HepG2 (cell line): ENCODE results near the gene EVA1A. TPM values are rescaled to one million over a fixed set of nuclear protein-coding genes. Genes with fewer than 3 reads are reported as not detected.

Source experiments
- ARNT ChIP-seq: fragments of 450-650 bp; IDR thresholded peaks from 2 replicates; pipeline ENCODE4 v1.6.1; 2017
- CERS6 ChIP-seq: sonication (generic); formaldehyde crosslinking; IDR thresholded peaks from 2 replicates; pipeline ENCODE4 v1.5.0; 2020; ENCODE audit warnings: missing genetic modification reagents
- DR1 ChIP-seq: sonication (generic); formaldehyde crosslinking; IDR thresholded peaks from 2 replicates; pipeline ENCODE4 v1.8.0; 2021; ENCODE audit warnings: mild to moderate bottlenecking, missing genetic modification reagents, inconsistent platforms
- FIP1L1 ChIP-seq: fragments of 200-400 bp; formaldehyde crosslinking; IDR thresholded peaks from 2 replicates; pipeline ENCODE4 v1.6.1; 2018; ENCODE audit warnings: low read depth, mild to moderate bottlenecking, low read length, moderate library complexity, borderline replicate concordance; ENCODE audit not compliant: insufficient read depth
- MNT ChIP-seq: fragments of 450-650 bp; IDR thresholded peaks from 2 replicates; pipeline ENCODE4 v1.6.1; 2016
- MYC ChIP-seq: sonication (generic); formaldehyde crosslinking; IDR thresholded peaks from 2 replicates; pipeline ENCODE4 v1.9.0; 2021; ENCODE audit warnings: missing genetic modification reagents, borderline replicate concordance
- PRDM15 ChIP-seq: sonication (generic); formaldehyde crosslinking; IDR thresholded peaks from 2 replicates; pipeline ENCODE4 v1.4.0; 2020; ENCODE audit warnings: missing genetic modification reagents
- PREB ChIP-seq: sonication (generic); formaldehyde crosslinking; IDR thresholded peaks from 2 replicates; pipeline ENCODE4 v1.4.0; 2020; ENCODE audit warnings: missing genetic modification reagents
- TERF1 ChIP-seq: sonication (generic); formaldehyde crosslinking; IDR thresholded peaks from 2 replicates; pipeline ENCODE4 v1.8.0; 2022; ENCODE audit warnings: mild to moderate bottlenecking, missing genetic modification reagents, moderate library complexity
- ZEB1 ChIP-seq: IDR thresholded peaks from 2 replicates; pipeline ENCODE4 v1.6.1; 2012; ENCODE audit warnings: mild to moderate bottlenecking, low read depth, inconsistent platforms; ENCODE audit not compliant: insufficient replicate concordance
- ZNF143 ChIP-seq: sonication (generic); formaldehyde crosslinking; IDR thresholded peaks from 2 replicates; pipeline ENCODE4 v1.4.0; 2020; ENCODE audit warnings: missing genetic modification reagents
- ZNF317 ChIP-seq: sonication (generic); formaldehyde crosslinking; IDR thresholded peaks from 2 replicates; pipeline ENCODE4 v1.5.0; 2020; ENCODE audit warnings: mild to moderate bottlenecking, missing genetic modification reagents
- ZNF446 ChIP-seq: sonication (generic); formaldehyde crosslinking; IDR thresholded peaks from 2 replicates; pipeline ENCODE4 v1.5.0; 2020; ENCODE audit warnings: mild to moderate bottlenecking, missing genetic modification reagents
- ZNF713 ChIP-seq: sonication (generic); formaldehyde crosslinking; IDR thresholded peaks from 2 replicates; pipeline ENCODE4 v1.4.0; 2020; ENCODE audit warnings: mild to moderate bottlenecking, missing genetic modification reagents
- ZNF83 ChIP-seq: sonication (generic); formaldehyde crosslinking; IDR thresholded peaks from 2 replicates; pipeline ENCODE4 v1.4.0; 2020; ENCODE audit warnings: missing genetic modification reagents, mild to moderate bottlenecking, borderline replicate concordance
- ZSCAN12 ChIP-seq: sonication (generic); formaldehyde crosslinking; IDR thresholded peaks from 2 replicates; pipeline ENCODE4 v1.9.0; 2021; ENCODE audit warnings: mild to moderate bottlenecking, missing genetic modification reagents
- polyA plus RNA-seq, 8 experiments: library from polyadenylated mRNA; depleted of rRNA in 3 of 8; stranded (reverse) in 7 of 8; unstranded in 1 of 8; fragments of >200 nt; fragmentation: Illumina TruSeq in 4 of 8; extraction: Trizol in 4 of 8; gene quantifications; 2 replicates each; pipeline versions ENCODE4 v1.2.1 to v1.2.3, GENCODE V29; 2011 to 2016; ENCODE audit warnings: low read depth in 4 of 8, missing spikeins in 1 of 8, mixed read lengths in 1 of 8; ENCODE audit not compliant: insufficient read depth in 1 of 8
- total RNA-seq, 5 experiments: library from RNA; depleted of rRNA; stranded (reverse); fragments of >200 nt; fragmentation: Illumina TruSeq; extraction: Trizol; gene quantifications; 2 replicates each; pipeline ENCODE4 v1.2.3, GENCODE V29; 2016; ENCODE audit warnings: low read depth in 1 of 5
- TF ChIP-seq, protein P1 (sequence below): sonication (generic); formaldehyde crosslinking; conservative IDR thresholded peaks from 2 replicates; pipeline ENCODE4 v1.4.0; 2020; ENCODE audit warnings: missing genetic modification reagents

The EVA1A gene
- total and polyA plus RNA-seq, 2 of the 13 experiments (the other 11 are each of a cell fraction or from before 2014, with no cell fraction given) = 57.5 to 57.8 TPM

- TF ChIP-seq, protein P1, sequence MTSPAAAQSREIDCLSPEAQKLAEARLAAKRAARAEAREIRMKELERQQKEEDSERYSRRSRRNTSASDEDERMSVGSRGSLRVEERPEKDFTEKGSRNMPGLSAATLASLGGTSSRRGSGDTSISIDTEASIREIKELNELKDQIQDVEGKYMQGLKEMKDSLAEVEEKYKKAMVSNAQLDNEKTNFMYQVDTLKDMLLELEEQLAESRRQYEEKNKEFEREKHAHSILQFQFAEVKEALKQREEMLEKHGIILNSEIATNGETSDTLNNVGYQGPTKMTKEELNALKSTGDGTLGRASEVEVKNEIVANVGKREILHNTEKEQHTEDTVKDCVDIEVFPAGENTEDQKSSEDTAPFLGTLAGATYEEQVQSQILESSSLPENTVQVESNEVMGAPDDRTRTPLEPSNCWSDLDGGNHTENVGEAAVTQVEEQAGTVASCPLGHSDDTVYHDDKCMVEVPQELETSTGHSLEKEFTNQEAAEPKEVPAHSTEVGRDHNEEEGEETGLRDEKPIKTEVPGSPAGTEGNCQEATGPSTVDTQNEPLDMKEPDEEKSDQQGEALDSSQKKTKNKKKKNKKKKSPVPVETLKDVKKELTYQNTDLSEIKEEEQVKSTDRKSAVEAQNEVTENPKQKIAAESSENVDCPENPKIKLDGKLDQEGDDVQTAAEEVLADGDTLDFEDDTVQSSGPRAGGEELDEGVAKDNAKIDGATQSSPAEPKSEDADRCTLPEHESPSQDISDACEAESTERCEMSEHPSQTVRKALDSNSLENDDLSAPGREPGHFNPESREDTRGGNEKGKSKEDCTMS (CRISPR knock-in tag) = no peak
- TF ChIP-seq PREB (0 out of 2 replicates have a peak, but pooled peaks have one; percentile 24), ARNT (no peak), CERS6 (CRISPR knock-in tag) (no peak), ZEB1 (peak; percentile 97), MYC (CRISPR knock-in tag) (0 out of 2 replicates have a peak, but pooled peaks have one; percentile 21), ZSCAN12 (CRISPR knock-in tag) (no peak), TERF1 (CRISPR knock-in tag) (no peak), PRDM15 (CRISPR knock-in tag) (peak; percentile 38; the same call in 1 of the 2 replicates), MNT (no peak), ZNF317 (no peak), DR1 (no peak), ZNF83 (CRISPR knock-in tag) (no peak), FIP1L1 (no peak), ZNF713 (no peak), ZNF143 (CRISPR knock-in tag) (peak; percentile 56), ZNF446 (CRISPR knock-in tag) (peak; percentile 62; the same call in 1 of the 2 replicates)
Observed at GRCh38 chr2:75523313-75524275, 37.1 kb downstream of the EVA1A start (continued).
